Body of pancreas (tissue), 4 donors: Measurements from ENCODE around the gene DLEC1.

Experiments
- CTCF ChIP-seq, 7 experiments: fragments of 450-650 bp in 4 of 7; fragments of 200-600 bp in 3 of 7; sonication (generic) in 3 of 7; IDR thresholded peaks; one replicate each; pipeline ENCODE4 v1.5.1; 2016 to 2019; ENCODE audit warnings: antibody characterized with exemption in 7 of 7
- POLR2A ChIP-seq, 3 donors: fragments of 450-650 bp; IDR thresholded peaks; one replicate each; pipeline ENCODE4 v1.6.1; 2016; ENCODE audit warnings: antibody characterized with exemption in 3 of 3, mild to moderate bottlenecking in 2 of 3

GRCh38 chr3:38090453-38090852, 51.4 kb downstream of the DLEC1 start:
- TF ChIP-seq POLR2A (IDR thresholded peaks at IDR 0.05) (no peak), CTCF (IDR thresholded peaks at IDR 0.05) (no peak)
